Hepatic stellate cell (primary cell): Measurements from ENCODE around the gene E2F1.

Experiments used
- DNase-seq: peaks from one replicate; pipeline ENCODE4 v3.0.0; 2011; ENCODE audit warnings: low spot score

E2F1 gene

GRCh38 chr20:33686100-33686983, at the start of gene E2F1:
Gene E2F1, minus strand, starts transcription at chr20:33686385. Its CDS starts 121 bp downstream, at chr20:33686264.
- peak; percentile 99 for DNase-seq

- peak; percentile 75 for DNase-seq
Measured at GRCh38 chr20:33733654-33734576, 47.7 kb upstream of the E2F1 start.

- DNase-seq: peak; percentile 57
Measured at GRCh38 chr20:33732166-33732970, 46.2 kb upstream of the E2F1 start.

GRCh38 chr20:33731693-33732165, 45.5 kb upstream of the E2F1 start, which contains the start of gene ZNF341:
Gene ZNF341, plus strand, starts transcription at chr20:33731996. Its CDS starts 26 bp downstream, at chr20:33732022.
- DNase-seq: peak; percentile 79

- no peak for DNase-seq
Measured at GRCh38 chr20:33730946-33731692, 44.9 kb upstream of the E2F1 start.

- DNase-seq: no peak
Measured at GRCh38 chr20:33729101-33729500, 42.9 kb upstream of the E2F1 start.

GRCh38 chr20:33728463-33728862, 42.3 kb upstream of the E2F1 start:
- no peak for DNase-seq

GRCh38 chr20:33727806-33728205, 41.6 kb upstream of the E2F1 start:
- DNase-seq: no peak

- no peak for DNase-seq
Measured at GRCh38 chr20:33727115-33727479, 40.9 kb upstream of the E2F1 start.

GRCh38 chr20:33725607-33726264, 39.6 kb upstream of the E2F1 start:
- no peak for DNase-seq

- DNase-seq: no peak
Measured at GRCh38 chr20:33724439-33725094, 38.4 kb upstream of the E2F1 start.

- no peak for DNase-seq
Measured at GRCh38 chr20:33721391-33722140, 35.4 kb upstream of the E2F1 start.

GRCh38 chr20:33719989-33720709, 34.0 kb upstream of the E2F1 start, which contains the start of gene PXMP4:
Gene PXMP4, minus strand, starts transcription at chr20:33720310. Its CDS starts 103 bp downstream, at chr20:33720207.
- peak; percentile 100 for DNase-seq

GRCh38 chr20:33719277-33719988, 33.2 kb upstream of the E2F1 start:
- no peak for DNase-seq

- no peak for DNase-seq
Measured at GRCh38 chr20:33716498-33716897, 30.3 kb upstream of the E2F1 start.

- no peak for DNase-seq
Measured at GRCh38 chr20:33713865-33714367, 27.7 kb upstream of the E2F1 start.

GRCh38 chr20:33711446-33711738, 25.2 kb upstream of the E2F1 start:
- no peak for DNase-seq
